SHP77 treated with DMSO at 0.1 percent for 48 hours (cell line): ENCODE results near the gene BCL2L2.
"Not testable (repeated sequence)": the region's sequence is repeated elsewhere in the genome, so short reads cannot be mapped to it uniquely, and the experiment has no call there.

ENCODE experiments used
- DNase-seq: peaks from one replicate; lab custom pipeline; 2025; lab: John Stamatoyannopoulos, UW

Gene BCL2L2

GRCh38 chr14:23324993-23325392, 18.4 kb downstream of the BCL2L2 start:
- DNase-seq = no peak

- DNase-seq = not testable (repeated sequence)
These were observed 19.1 kb downstream of the BCL2L2 start for GRCh38 chr14:23325746-23326145.

- DNase-seq = no peak
These were observed 20.1 kb downstream of the BCL2L2 start for GRCh38 chr14:23326491-23327332.

DNA sequence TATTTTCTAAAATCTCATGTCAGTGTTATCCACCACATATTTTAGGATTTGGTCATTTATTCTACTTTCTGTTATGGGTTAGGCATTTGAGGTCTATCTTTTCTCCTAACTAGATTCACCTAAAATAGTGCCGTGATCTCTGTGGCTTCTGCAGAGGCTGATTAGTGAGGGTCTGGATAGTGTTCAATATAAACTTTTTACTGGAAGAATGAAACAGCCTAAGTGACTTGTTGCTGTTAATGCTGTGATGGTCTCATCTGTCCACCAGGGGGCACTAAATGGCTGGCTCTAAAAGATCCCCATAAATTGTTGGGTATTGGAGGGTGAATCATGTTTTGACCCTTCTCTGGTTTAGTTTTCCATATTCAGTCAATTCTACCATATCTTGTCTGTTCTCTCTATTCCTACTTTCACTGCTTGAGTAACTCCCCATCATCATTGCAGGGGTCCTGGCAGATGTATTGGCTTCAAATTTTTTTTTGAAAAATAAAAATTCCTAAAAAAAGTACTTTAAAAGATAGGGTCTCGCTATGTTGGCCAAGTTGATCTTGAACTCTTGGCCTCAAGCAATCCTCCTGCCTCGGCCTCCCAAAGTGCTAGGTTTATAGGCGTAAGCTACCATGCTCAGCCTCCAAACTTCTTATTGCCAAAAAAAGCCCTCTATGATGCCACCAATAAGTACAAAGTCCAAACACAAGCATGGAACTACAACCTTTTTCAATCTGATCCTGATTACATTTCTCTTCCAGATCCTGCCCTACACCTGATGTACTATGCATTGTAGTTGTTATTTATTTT, 21.5 kb downstream of the BCL2L2 start:
- DNase-seq = peak; percentile 32

GRCh38 chr14:23335623-23336022, 29.0 kb downstream of the BCL2L2 start:
- DNase-seq = no peak

DNA sequence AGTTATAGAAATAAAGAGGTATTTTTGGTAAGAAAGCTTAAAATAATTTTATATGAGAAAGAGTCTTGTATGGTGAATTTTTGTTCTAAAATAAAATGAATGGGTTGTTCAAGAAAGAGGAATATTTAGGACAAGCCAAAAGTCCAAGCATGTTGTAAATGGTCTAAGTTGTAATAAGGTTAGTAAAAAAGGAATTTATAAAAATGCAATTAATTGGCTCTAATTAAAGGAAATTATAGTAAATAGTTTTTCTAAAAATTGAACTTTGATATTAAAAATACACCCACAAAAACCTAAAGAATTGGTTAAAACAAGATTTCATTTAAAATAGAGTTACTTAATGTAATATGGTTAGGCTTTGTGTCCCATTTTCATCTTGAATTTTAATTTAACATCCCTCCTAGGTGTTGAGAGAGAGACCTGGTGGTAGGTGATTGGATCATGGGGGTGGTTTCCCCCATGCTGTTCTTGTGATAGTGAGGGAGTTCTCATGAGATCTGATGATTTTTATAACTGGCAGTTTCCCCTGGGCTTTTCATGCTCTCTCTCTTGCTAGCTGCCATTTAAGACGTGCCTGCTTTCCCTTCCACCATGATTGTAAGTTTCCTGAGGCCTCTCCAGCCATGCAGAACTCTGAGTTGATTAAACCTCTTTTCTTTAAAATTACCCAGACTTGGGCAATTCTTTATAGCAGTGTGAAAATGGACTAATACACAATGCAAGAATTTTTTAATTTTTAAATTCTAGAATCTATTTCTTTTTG, 33.1 kb downstream of the BCL2L2 start:
- DNase-seq = no peak

GRCh38 chr14:23344481-23344880, 37.8 kb downstream of the BCL2L2 start:
- no peak for DNase-seq

DNA sequence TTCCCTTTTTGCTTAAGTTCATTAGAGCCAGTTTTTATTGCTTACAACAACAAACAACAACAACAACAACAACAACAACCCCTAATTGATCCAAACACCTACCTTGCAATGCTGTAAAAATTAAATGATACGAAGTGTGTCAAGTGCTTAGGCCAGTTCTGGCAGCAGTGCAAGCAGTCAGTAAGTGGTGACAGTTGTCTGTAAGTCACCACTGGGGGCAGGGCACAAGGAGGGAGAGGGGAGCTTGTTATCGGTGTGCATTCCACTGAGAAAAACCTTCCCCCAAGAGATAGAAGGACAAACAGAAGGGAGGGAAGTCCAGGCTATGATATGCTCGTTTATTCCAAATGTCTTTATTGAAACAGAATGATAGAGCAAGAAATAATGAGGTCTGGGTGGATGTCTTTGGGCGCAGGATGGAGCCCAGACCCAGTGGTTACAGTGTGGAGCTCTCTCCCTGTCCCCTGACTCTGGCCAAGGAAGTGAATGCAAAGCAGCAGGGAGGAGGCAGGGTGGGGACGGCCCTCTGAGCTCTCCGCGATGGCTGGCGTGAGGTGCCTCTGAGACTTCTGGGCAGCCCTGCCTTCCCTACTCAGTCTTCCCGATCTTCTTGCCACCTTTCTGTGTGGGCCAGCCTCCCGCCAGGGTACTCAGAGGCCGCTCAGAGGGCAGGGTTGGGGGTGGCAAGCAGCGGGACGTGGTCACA, 39.5 kb downstream of the BCL2L2 start:
- no peak for DNase-seq

GRCh38 chr14:23346693-23347405, 40.2 kb downstream of the BCL2L2 start:
- DNase-seq = no peak

DNA sequence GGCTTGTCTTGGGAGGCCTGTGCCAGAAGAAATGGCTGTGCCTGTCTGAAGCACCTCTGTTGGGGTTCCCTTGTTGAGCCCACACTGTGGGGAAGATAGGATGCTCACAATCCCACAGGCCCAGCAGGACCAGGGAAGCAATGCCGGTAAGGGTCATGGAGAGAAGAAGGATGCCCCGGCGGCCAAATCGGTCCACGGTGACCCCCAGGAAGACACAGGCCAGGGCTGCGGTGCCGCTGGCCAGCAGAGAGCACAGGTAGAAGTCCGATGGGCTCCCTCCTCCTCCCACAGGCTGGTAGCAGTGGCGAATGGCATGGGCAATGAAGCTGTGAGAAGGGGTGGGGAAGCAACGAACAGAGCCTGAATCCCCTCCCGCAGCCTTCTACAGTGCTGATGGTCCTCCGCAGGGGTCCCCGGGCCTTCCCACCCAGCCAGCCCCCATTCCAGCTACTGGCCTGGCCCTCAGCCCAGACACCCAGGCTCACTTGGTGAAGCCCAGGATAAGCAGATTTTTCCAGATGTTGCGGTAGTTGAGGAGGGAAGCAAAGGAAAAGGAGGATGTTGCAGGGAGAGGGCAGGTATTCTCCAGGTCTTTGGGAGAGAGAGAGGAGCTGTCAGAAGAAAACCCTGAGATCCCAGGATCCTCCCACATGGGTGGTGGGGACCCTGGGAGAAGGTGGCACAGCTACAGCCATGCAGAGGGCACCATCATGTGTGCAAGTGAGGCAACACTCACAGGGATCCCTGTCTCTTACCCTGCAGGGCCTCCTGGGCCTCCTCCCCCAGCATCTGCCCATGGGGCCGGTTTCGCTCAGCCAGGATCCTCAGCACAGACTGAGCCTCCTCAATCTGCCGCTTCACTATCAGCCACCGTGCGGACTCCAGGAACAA, 41.0 kb downstream of the BCL2L2 start:
- DNase-seq = no peak

GRCh38 chr14:23348297-23348655, 41.6 kb downstream of the BCL2L2 start:
- DNase-seq = no peak

GRCh38 chr14:23349156-23349845, 42.7 kb downstream of the BCL2L2 start:
- DNase-seq = no peak

DNA sequence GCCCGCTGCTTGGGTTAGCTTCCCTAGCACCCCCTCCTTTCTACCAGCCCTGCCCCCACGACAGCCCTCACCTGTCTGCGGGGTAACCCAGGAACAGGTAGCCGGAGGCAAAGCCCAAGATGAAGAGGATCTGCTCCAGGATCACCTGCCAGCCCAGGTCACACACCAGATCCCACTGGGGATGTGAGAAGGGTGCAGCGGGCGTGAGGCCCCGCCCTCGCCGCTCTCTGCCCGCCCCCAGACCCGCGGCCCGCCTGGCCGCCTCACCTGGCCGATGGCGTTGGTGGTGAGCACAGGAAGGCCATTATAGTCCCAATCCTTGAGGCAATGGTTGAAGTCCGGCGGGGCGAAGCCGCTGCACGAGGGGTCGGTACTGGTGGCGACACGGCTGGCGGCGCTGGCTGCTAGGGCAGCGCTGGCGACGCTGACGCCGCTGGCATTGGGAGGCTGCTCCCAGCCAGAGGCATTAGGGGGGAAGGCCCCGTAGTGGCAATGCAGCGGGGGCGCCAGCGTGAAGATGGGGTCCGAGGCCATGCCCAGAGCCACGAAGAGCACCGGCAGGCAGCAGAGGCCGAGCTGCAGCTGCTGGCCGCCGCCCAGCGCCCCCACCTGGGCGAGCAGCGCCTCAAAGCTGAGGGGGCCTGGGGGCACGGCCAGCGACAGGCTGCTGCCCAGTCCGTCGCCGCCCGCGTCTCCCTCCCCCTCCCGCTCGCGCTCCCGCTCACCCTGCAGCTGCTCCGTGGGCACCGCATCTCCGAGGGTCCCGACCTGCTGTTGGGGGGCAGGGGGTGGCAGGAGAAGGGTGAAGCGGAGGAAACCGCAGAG, 45.3 kb downstream of the BCL2L2 start:
- DNase-seq = no peak

DNA sequence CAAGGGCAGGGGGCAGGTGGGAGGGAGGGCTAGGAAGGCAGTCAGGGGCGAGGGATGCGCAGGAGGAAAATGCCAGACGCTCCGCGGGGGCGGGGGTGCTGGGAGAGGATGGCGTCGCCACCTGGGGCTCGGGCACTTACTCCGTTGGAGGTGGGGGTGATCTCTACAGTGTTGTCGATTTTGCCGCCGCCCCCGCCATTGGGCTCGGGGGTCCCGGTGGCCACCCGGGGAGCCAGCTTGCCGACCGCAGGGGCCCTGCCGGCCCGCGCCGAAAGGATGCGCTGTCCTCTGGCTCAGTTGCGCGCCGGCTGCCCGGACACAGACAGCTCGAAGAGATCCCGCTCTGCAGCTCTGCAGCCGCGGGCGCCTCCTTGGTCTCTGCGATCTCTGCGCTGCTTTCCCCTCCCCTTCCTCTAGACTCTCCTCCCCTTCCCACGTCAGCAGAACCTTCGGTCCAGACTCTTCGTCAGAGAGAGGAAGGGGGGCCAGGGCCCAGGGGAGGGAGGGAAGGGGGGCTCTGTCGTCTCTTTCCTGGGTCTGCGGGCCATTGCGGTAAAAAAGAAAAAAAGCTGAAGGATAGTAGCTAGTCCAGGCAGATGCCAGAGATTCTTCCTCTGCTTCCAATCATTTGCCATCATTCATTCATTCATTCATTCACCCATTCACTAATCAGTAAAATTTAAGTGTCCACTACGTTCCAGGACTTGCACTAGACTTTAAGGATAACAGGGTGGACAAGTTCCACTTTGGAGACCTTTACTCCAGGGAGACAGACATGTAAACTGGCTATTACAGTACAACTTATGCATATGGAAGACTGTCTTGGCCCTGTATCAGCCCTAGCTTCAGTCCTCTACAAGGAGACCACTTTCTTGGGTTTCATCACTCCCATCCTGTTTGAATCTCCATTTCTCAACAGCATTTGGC, 46.1 kb downstream of the BCL2L2 start, which contains the start of gene SLC22A17:
TSS of gene SLC22A17 (minus strand) at position 382 of the 927 bp plus-strand sequence.
- no peak for DNase-seq

DNA sequence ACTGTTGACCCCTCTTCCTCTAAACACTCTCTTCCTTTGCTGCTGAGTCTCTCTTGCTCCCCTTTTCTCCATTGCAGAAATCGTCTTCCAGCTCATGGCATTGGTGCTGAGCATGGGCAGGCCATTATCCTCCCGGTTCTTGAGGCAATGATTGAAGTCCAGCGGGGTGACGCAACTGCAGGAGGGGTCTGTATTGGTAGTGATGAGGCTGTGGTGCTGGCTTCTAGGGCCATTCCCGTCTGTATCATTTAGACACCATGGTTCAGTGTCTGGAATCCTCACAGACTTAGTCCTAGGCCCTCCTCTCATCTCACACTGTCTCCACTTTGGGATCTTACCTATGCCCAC, 46.8 kb downstream of the BCL2L2 start:
- DNase-seq = no peak

DNA sequence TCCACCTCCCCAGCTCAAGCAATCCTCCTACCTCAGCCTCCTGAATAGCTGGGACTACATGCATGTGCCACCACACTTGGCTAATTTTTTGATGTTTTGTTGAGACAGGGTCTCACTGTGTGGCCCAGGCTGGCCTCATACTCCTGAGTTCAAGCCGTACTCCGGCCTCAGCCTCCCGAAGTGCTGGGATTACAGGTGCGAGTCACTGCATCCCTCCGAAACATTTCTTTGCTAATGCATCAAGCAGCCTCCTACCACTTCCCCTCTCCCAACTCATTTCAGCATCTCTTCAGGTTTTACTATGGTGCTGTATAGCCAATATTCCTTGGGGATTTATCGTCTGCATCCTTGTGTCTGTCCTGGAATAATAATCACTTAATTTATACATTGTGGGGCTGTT, 48.4 kb downstream of the BCL2L2 start:
- no peak for DNase-seq

DNA sequence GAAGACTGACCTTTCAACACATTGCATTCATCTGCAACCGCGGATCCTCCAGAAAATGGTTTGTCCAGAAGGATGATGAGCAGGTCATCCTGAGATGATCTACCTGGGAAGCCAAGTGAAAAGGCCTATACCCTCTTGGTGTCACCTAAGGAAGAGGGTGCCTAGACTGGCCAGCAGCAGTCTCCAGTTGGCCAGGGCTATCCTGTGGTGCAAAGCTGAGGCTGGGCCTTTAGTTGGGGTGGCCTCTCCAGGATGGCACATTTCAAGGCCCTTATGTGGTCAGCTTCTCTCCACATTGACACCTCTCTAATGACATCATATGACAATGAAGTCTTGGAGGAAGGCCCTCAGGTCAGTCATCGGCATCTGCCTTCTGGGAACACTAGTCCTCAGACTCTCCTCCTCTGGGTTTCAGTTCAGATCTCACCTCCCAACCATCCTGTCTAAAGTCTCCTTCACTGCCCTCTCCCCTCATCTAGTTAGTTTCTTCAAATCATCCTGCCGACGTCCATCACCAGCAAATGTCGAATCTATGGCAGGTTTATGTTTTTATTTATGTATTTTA, 49.3 kb downstream of the BCL2L2 start:
- DNase-seq = no peak
